Measurements from ENCODE around the gene CBFA2T3. TPM values are rescaled to one million over a fixed set of nuclear protein-coding genes. Genes with fewer than 3 reads are reported as not detected.
"Not testable (repeated sequence)": the region's sequence is repeated elsewhere in the genome, so short reads cannot be mapped to it uniquely, and the experiment has no call there.

The CBFA2T3 gene
- total and polyA plus RNA-seq, 2 of the 8 experiments (the other 6 are each of a cell fraction or from before 2014, with no cell fraction given), result 0.51 to 1.3 TPM

DNA sequence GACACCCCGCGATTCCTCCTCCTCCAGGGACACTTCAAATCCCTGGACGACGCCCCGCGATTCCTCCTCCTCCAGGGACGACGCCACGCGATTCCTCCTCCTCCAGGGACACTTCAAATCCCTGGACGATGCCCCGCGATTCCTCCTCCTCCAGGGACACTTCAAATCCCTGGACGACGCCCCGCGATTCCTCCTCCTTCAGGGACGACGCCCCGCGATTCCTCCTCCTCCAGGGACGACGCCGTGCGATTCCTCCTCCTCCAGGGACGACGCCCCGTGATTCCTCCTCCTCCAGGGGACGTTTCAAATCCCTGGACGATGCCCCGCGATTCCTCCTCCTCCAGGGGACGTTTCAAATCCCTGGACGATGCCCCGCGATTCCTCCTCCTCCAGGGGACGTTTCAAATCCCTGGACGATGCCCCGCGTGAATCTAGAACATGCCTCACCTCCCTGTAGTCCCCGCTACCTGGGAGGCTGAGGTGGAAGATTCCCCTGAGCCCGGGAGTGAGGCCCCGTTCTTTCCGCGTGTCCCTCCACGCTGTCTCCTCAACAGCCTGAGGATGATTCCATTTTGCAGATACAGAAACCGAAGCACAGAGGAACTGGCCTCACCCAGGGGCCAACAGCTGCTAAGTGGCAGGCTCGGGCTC, 87.2 kb downstream of the CBFA2T3 start:
- H2BK120ac ChIP-seq (replicated peaks; ENCODE audit: low read depth, low read length); H3K27ac ChIP-seq (ENCODE audit: low read depth, low read length); H3K4me3 ChIP-seq (ENCODE audit: extremely low read depth in 1 of 4, insufficient read depth in 2 of 4, low read depth in 3 of 4, low read length in 4 of 4); H3K79me2 ChIP-seq (ENCODE audit: control insufficient read depth in 1 of 2, insufficient read depth in 2 of 2, low read length in 2 of 2); H2BK20ac ChIP-seq (ENCODE audit: low read length); FAIRE-seq; H3K4ac ChIP-seq (replicated peaks; ENCODE audit: insufficient read length, low read depth, low read length); H2BK12ac ChIP-seq (ENCODE audit: low read depth, low read length); H4K8ac ChIP-seq (ENCODE audit: extremely low read depth, insufficient read depth, low read length); H3K79me1 ChIP-seq (ENCODE audit: low read depth, low read length); H3K4me2 ChIP-seq (ENCODE audit: insufficient read depth in 1 of 2, low read depth in 2 of 2, low read length in 2 of 2); H2BK5ac ChIP-seq (ENCODE audit: low read depth, low read length); H3K27me3 ChIP-seq (replicated peaks in 1 of 4; ENCODE audit: control insufficient read depth in 3 of 4, extremely low read depth in 1 of 4, insufficient read depth in 3 of 4, low read length in 3 of 4); H3K23me2 ChIP-seq (ENCODE audit: low read depth, low read length); H2BK15ac ChIP-seq (ENCODE audit: low read length); DNase-seq (ENCODE audit: low read depth in 1 of 2, low spot score in 2 of 2); H3K56ac ChIP-seq (replicated peaks; ENCODE audit: insufficient read length, low read depth, low read length); H3K18ac ChIP-seq (ENCODE audit: extremely low read depth, low read length); H2AFZ ChIP-seq (ENCODE audit: low read length); H3K9ac ChIP-seq (replicated peaks in 1 of 4; ENCODE audit: extremely low read depth in 1 of 4, low read depth in 3 of 4, low read length in 3 of 4); H2AK5ac ChIP-seq (ENCODE audit: low read depth, low read length); H4K5ac ChIP-seq (ENCODE audit: insufficient read length, low read depth, low read length); H3K23ac ChIP-seq (ENCODE audit: insufficient read length); H3K9me3 ChIP-seq (ENCODE audit: insufficient read depth in 2 of 2, low read depth in 1 of 2, low read length in 1 of 2); H3K14ac ChIP-seq (ENCODE audit: insufficient read length); H4K91ac ChIP-seq (replicated peaks; ENCODE audit: insufficient read length, low read length); H4K20me1 ChIP-seq (replicated peaks in 1 of 2; ENCODE audit: control insufficient read depth in 1 of 2, insufficient read depth in 2 of 2, low read length in 2 of 2); H3K4me1 ChIP-seq (replicated peaks in 1 of 4; ENCODE audit: control insufficient read depth in 3 of 4, insufficient read depth in 4 of 4, low read length in 3 of 4); H3K36me3 ChIP-seq (ENCODE audit: control insufficient read depth in 2 of 4, insufficient read depth in 4 of 4, low read length in 3 of 4): not testable (repeated sequence)
- POLR2A ChIA-PET (ENCODE audit: partially characterized antibody), result interaction anchor here (1.2 kb wide), 1 partner anchor 9 kb away, joined by 3 read pairs; no protein-coding TSS in a partner anchor
- CTCF ChIA-PET (ENCODE audit: partially characterized antibody), result interaction anchor here (1.1 kb wide), 1 partner anchor 10 kb away, joined by 3 read pairs; no protein-coding TSS in a partner anchor
- WGBS, 2 experiments (ENCODE audit: extremely low coverage in 1 of 2, insufficient coverage in 1 of 2, insufficient read length in 1 of 2, insufficient replicate concordance in 2 of 2, low coverage in 1 of 2, low lambda C conversion rate in 2 of 2, missing lambda C conversion rate in 1 of 2), result 91% methylated on average over 35 of the region's 48 CpGs; no CpG with 5 or more reads in 1 of the 2 experiments
